ENCODE measurements around the gene CEP43.

The CEP43 gene

DNA sequence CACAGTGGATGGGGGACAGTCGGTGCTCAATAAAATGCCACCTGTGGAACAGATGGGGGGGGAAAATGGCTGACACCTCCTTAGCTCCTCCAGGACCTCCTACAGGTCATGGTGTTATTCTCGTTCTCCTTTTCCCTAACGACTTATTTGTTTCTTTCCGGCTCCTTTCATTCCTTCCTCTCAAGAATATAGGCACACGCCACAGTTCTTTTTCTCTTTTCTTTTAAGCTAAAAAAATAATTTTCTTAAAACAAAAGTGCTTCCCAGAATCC is 41.5 kb upstream of the CEP43 start:
- TF ChIP-seq, protein P1, sequence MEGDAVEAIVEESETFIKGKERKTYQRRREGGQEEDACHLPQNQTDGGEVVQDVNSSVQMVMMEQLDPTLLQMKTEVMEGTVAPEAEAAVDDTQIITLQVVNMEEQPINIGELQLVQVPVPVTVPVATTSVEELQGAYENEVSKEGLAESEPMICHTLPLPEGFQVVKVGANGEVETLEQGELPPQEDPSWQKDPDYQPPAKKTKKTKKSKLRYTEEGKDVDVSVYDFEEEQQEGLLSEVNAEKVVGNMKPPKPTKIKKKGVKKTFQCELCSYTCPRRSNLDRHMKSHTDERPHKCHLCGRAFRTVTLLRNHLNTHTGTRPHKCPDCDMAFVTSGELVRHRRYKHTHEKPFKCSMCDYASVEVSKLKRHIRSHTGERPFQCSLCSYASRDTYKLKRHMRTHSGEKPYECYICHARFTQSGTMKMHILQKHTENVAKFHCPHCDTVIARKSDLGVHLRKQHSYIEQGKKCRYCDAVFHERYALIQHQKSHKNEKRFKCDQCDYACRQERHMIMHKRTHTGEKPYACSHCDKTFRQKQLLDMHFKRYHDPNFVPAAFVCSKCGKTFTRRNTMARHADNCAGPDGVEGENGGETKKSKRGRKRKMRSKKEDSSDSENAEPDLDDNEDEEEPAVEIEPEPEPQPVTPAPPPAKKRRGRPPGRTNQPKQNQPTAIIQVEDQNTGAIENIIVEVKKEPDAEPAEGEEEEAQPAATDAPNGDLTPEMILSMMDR (IDR thresholded peaks at IDR 0.05) = no peak

DNA sequence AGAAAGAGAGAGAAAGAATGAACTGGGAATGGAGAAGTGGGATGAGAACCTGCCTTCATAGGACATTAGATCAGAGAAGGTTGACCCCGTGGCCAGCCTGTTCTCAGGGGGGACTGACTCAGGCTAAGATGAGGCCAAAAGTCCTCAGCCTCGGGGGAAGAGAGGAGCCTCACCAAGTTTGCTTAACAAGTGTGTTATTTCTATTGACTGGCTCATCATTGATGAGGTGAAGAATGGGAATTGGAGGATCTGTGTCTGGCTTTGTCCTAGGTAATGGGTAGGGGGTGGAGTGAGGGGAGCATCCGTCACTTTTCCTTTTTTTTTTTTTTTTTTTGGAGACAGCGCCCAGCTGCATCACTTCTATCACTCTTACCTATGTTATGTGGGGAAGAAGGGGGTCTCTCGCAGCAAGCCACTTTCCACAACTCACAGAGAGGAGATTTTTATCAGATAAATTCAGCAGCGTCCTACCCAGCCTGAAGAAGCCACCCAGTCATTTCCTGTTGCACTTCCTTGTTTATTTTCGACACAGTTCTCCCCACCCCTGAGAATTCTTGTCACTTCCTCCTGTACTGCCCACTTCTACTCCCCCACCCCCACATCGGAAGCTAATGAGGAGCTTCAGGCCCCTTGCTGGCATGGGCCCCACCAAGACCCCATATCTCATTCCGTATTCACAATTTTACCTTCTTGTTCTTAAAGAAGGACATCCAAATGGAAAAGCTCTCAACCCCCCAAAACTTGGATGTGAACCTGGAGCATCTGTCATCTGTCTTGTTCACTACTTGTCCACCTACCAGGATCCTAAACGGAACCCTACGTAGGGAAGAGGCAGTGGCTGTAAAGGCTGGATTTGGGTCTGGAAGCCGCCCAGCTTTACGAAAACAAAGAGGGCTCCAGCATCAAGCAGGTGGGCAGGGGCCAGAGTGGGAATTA is 40.0 kb upstream of the CEP43 start:
- TF ChIP-seq, protein P1 (IDR thresholded peaks at IDR 0.05) = no peak

GRCh38 chr6:166959911-166960608 is 39.1 kb upstream of the CEP43 start:
- TF ChIP-seq, protein P1 (IDR thresholded peaks at IDR 0.05) = no peak

GRCh38 chr6:166960609-166960978 is 38.6 kb upstream of the CEP43 start:
- TF ChIP-seq, protein P1 (IDR thresholded peaks at IDR 0.05) = no peak

DNA sequence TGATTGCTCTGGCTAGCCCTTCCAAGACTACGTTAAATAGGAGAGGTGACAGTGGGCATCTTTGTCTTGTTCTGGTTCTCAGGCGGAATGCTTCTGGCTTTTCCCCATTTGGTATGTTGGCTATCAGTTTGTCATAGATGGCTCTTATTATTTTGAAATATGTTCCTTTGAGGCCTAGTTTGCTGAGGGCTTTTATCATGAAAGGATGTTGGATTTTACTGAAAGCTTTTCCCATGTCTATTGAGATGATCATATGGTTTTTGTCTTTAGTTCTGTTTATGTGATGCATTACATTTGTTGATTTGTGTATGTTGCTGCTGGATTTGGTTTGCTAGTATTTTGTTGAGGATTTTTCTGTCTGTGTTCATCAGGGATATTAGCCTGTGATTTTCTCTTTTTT is 32.9 kb upstream of the CEP43 start:
- TF ChIP-seq, protein P1 (IDR thresholded peaks at IDR 0.05) = no peak

DNA sequence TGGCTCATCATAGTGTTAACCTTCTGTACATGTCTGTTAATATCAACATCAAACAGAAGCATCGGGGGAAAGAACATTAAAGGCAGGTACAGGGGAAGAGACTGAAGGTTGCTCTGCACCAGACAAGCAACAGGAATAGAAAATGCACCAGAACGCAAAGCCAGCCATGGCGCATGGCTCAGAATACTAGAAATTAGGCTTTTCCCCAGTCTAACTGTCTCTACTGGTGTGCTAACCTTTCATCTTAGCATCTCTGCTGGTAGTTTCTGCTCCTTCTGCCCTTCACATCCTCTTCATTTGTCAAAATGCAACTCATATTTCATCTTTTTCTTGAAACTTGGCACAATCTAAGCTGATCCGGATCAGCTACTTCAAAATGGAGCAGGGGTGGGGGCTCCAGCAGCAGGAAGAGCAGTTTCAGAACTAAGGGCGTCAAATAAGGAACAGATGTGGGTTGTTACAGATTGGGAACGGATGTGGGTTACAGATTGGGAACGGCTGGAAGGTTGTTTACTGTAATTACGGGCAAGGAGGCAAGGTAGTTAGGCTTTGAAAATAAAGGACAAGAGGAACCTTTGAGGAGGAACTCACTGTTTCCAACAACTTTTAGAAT is 29.7 kb upstream of the CEP43 start:
- TF ChIP-seq, protein P1 (IDR thresholded peaks at IDR 0.05) = no peak

DNA sequence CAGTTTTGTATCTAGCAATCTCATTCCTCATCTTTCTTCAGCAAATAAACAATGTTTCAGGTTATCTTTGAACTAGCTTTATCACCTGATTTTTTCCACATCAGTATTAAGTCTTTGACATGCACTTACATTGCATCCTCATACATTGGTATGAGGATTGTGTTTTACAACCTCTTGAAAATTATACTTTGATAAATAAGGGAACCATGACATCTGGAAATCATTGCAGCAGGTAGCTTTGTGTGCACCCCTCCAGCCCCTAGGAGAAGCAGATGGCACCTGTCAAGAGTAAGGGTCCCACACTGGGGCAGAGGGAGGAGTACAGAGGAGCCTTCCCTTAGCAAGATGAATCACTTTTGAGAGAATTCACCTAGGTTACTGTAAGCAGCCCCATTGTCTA is 29.1 kb upstream of the CEP43 start:
- TF ChIP-seq, protein P1 (IDR thresholded peaks at IDR 0.05) = no peak

All from LNCAP (cell line).